Stimulated activated CD4-positive, alpha-beta T cell treated with anti-CD3 and anti-CD28 coated beads, Interleukin-4, amount 100 ng/mL, for 1 hour (primary cell): Measurements from ENCODE around the gene BRD7.

ENCODE experiments used
- DNase-seq: peaks from one replicate; pipeline ENCODE4 v3.0.0-alpha.2; 2020

The BRD7 gene

DNA sequence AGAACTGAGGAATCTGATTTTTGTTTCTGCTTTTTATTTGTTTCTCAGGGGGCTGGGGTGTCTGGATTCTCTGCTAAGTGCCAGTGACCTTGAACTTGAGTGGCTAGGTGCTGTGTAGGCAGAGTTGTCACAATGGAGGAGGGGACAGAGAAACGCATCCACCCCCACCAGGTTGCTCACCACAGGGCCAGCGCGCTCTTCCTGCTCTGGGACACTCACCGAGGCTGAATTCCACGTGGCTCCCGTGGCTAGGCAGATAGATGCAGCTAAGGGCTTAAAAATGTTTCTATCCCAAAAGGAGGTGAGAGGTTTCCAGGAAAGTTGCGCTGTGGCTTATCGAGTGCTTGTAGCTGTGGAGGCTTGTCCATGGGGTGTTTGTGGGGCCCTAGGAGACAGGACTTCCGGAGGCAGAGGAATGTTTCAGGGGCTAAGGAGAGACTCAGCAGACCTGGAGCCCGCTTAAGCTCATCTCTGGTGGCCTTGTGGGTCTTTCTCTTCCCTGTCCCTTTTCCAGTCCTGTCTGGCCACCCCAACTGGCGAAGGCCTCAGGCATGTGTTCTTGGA lies 65.7 kb downstream of the BRD7 start:
- no peak for DNase-seq

DNA sequence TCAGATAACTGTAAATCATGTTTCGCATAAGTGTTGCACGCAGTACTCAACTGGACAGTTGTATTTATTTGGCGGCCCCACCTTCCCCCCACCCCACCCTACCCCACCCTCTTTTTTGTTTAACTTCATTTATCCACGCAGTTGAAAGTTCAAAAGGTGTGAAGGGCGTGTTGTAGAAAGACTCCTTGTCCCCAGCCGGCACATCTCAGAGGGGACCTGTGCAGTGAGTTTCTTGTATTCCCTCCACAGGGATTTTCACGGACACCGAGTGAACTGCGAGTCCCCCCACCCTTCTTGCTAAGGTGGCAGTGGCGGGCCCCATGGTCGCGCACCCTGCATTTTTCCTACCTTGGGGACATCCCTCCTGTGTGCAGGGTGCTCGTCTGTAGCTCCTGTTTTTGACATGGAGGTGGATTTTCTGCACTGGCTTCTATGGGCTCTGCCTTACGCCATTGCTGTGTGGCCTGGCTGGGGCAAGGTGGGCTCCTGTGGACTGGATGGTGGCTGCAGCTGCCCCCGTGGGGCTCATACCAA lies 66.2 kb downstream of the BRD7 start:
- DNase-seq = no peak

- no peak for DNase-seq
Measured at GRCh38 chr16:50301626-50302471, 66.9 kb downstream of the BRD7 start.

- DNase-seq = no peak
Measured at GRCh38 chr16:50300942-50301625, 67.7 kb downstream of the BRD7 start.

DNA sequence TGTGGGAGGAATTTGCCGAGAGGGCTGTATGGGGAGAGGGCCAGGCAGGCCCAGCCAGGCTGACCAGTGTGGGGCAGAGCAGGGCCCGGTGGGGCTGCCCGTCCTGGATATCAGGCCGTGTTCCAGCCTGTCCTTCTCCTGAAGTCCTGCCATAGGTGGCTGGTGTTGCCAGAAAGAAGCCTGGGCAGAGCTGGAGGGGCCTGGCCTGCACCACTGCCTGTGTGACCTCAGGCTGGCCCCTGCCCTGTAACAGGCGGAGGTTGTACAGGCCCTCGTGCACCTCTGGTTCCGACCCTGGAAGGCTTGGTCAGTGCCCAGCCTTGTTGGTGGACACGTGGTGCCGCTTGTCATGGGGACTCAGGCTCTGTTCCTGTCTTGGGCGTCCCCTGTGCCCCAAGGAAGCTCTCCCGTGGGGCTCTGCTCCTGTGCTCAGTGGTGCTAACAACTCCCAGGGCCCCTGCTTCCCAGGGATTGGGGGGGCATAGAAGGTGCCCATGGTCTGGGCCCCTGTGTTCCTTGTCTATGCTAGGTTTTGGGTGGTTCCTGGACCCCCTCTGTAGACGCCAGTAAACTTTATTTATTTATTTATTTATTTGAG lies 69.2 kb downstream of the BRD7 start:
- DNase-seq = no peak

DNA sequence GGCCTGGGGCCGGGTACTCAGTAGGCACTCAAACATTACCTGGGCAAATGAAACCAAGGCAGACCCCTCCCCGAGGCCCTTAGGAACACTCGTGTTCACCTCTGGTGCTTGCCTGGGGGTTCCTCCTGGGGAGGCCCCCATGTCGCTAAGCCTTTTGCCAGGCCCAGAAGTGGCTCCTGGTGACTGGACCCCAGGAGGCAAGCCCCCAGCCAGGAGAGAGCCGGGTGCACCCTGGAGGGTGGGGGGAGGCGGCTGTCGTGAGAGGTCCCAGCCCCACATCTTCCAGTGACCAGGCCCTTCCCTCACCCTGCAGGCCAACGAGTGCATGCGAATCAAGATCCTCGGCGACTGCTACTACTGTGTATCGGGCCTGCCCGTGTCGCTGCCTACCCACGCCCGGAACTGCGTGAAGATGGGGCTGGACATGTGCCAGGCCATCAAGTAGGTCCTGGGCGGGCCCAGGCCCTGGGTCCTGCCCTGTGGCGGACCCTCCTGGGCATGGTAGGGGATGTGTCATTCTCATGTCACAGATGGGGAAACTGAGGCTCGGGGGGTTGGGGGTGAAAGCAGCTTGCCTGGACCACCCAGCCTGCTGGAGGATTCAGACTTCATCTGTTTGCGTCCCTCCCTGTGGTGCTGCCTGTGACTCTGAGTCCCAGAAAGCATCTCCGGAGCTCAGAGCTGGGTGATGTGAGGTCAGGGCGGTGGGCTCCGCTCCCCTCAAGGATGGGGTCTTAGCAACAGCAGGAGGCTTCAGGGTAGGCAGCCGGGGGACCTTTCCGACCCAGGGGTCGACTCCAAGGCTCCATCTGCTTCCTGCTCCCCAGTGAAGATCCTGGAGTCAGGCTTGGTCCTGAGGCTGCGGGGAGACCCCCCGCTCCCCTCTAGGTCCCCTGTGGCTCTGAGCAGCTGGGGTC lies 69.9 kb downstream of the BRD7 start:
- no peak for DNase-seq

DNA sequence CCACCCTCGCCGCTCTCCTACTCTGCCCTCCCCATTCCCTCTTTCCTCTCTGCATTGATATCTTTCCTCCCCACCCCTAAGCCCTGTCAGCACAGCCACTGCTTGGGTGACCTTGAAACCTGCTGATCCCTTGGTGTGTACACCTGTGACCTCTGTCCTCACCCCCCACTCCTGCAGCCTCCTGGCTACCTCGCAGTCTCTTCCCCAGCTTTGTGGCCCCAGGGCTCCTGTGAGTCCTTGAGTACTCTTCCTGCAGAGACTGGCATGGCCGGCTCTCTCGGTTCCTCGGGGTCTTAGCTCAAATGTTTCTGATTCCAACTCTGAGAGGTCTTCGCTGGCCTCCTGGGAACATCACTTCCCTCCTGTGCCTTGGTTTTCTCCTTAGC lies 70.7 kb downstream of the BRD7 start:
- DNase-seq = no peak

DNA sequence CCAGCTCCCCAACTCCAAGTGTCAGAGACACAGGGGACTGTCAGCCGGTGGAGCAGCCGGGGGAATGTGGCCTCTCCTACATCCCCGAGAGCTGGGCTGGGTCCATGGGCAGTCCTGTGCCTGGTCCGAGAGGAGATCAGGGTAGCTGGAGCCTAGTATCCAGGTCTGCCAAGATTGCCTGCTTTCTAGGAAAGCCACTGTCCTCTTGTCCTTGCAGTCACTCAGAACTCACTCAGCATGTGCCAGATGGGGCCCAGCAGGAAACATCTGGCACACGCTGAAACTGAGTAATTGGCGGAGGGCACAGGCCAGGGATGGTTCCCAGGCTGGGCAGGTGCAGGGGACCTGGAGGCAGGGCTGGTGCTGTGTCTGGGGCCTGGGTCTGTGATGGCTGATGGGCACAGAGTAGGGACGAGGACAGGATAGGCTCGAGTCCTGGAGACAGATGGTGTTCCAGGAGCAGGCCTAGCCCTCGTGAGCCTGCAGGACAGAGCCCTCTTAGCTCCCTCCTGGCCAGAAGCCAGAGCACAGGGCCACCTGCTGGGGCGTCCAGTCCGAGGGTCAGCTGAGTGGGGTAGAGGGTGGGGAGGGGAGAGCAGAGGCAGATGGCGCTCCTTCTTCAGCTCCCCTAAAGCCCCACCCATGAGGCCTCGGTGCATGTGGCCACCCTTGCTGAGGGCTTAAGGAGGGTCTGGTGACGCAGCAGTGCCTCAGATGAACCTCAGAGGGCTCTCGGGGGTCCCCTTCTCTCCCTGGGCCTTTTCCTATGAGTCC lies 71.3 kb downstream of the BRD7 start:
- DNase-seq = no peak

DNA sequence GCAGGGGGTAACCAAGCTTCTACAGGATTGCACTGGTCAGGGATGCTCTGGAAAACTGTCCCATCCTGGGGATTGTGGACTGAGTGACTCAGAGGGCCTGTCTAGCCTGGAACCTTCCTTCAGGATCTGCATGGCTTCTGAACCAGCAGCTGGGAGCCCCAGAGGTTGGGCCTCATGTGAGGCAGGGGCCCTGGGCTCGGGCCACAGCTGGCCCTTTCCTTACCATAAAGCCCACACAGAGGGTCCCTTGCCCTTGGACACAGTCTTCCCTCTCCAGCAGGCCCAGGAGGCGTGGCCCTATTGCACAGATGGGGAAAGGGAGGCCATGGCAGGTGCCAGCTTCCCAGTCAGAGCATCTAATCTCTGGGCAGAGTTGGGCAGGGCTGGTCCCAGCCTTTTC lies 72.0 kb downstream of the BRD7 start:
- DNase-seq = no peak

GRCh38 chr16:50295541-50296132 lies 73.2 kb downstream of the BRD7 start:
- no peak for DNase-seq

DNA sequence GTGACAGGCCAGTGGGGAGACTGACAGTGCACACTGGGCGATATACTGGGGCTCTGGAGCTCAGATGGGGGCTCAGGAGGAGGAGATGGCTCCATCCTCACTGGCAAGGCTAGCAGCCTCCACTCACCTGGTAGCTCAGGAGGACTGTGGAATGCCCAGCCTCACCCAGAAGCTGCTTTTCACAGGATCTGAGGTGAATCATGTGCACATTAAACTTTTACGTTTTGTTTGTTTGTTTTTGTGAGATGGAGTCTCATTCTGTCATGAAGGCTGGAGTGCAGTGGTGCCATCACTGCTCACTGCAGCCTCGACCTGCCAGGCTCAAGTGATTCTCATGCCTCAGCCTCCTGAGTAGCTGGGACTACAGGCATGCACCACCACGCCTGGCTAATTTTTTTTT lies 73.8 kb downstream of the BRD7 start:
- no peak for DNase-seq

DNA sequence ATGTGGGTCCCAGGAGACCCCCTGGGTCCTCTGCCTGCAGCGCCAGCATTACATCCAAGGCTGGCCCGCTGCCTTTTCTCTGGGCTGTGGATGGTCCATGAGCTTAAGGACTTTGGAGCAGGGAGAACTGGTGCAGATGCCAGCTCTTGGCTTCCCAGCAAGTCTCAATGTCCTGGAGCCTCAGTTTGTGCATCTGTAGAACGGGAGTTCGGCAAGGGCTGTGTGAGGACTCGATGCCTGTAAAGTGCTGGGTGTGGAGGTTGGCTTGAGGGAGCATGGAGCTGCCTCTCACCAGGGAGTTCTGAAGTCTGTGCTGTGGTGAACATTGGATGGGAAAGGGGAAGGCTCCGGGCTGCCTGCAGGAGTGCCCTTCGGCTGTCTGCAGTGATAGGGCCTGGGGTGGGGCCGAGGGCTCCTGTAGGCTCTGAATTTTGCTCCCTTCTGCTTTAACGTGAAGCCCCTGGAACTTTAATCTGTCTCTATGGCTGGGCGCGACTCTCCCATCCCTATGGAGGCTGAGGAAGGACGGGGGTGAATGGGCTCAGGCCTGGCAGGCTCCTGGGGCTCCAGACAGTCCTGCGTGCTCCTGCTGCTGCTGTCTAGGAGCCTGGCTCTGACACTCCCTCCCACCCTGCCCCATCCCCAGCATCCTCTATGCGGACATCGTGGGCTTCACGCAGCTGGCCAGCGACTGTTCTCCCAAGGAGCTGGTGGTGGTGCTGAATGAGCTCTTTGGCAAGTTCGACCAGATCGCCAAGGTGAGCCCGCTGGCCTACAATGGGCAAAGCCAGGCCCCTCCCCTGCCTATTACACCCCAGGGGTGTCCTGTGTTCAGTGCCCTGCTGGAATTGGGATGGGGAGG lies 74.6 kb downstream of the BRD7 start:
- no peak for DNase-seq

DNA sequence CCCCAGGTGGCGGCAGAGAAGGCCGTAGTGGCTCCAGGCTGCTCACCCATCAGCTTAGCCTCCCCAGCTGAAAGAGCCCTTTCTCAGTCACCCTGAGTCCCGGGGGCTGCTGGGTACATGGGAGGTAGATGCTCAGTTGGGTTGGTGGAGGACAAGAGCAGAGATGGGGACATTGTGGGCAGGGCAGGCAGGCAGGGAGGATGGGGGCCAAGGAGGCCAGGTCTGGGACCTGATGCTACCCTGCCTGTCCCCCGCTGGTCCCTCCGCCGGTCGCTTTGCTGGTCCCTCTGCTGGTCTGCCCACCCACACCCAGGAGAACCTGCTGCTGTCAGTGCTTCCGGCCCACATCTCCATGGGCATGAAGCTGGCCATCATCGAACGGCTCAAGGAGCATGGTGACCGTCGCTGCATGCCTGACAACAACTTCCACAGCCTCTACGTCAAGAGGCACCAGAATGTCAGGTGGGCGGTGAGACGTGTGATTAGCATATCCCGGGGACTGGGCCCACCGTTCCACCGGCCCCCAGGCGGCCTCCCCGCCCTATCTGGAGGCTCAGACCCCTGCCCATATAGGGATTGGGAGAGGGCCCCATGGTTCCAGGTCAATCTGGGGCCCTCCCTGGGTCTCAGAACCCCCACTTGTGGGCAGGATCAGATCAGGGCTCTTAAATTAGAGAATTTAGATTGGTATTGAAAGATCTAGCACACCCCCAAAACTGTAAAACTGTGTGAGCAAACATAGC lies 75.6 kb downstream of the BRD7 start:
- no peak for DNase-seq

DNA sequence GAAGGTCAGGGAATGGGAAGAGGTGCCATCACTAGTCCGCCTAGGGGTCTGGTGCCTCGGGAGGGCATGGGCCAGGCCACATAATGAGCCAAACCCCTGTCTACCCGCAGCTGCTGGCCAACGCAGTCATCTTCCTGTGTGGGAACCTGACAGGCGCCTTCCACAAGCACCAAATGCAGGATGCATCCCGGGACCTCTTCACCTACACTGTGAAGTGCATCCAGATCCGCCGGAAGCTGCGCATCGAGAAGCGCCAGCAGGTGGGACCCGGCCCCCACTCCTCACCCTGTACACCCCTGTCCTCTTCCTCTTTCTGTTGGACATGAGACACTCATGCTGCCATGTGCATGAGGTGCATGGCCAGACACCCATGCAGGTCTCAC lies 76.2 kb downstream of the BRD7 start:
- DNase-seq = no peak

- no peak for DNase-seq
Measured at GRCh38 chr16:50291719-50292565, 76.8 kb downstream of the BRD7 start.

- no peak for DNase-seq
Measured at GRCh38 chr16:50290856-50291255, 77.9 kb downstream of the BRD7 start.

DNA sequence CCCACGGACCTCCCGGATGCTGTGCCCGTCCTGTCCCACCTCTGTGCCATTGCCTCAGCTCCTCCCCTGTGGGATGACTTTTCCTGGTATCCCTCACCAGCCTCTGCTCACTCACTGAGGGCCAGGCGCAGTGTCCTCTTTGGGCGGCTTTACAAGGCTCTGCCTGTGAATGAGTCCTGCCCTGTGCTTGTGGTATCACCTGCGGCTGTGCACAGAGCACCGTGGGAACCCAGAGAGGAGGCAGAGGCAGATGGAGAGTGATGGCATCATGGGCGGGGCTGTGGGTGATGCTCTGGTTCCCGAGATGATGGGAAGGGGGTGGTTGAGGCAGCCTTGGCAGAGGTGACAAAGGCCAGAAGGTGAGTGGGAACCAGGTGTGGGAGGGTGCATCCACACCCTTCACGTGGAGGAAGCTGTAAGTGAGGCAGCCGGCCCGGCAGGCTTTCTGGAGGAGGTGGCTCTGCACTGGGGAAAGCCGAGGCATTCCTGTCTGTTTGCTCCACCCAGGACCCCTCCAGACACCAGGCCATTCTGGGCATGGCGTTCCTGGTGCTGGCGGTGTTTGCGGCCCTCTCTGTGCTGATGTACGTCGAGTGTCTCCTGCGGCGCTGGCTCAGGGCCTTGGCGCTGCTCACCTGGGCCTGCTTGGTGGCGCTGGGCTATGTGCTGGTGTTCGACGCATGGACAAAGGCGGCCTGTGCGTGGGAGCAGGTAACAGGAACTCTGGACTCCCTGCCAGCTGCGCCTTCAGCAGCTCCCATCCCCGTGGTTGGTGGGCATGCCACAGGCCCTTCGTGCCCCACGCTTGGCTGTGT lies 78.6 kb downstream of the BRD7 start:
- DNase-seq = no peak

- DNase-seq = no peak
Measured at GRCh38 chr16:50288920-50289319, 79.9 kb downstream of the BRD7 start.
